Forelimb muscle (tissue), 1 donor: Measurements from ENCODE around the gene SHISAL1. TPM values are rescaled to one million over a fixed set of nuclear protein-coding genes. Genes with fewer than 3 reads are reported as not detected.
"Not testable (repeated sequence)": the region's sequence is repeated elsewhere in the genome, so short reads cannot be mapped to it uniquely, and the experiment has no call there.

Experiments
- DNase-seq: peaks from one replicate; pipeline ENCODE4 v3.0.0-alpha.2; 2013; ENCODE audit warnings: low read depth
- polyA plus RNA-seq: library from polyadenylated mRNA; unstranded; fragments of 120-200 nt; gene quantifications from one replicate; pipeline ENCODE4 v1.2.1, GENCODE V29; 2013; ENCODE audit not compliant: insufficient read length

The SHISAL1 gene
- polyA plus RNA-seq, 1 donor = 17.1 TPM

- DNase-seq = not testable (repeated sequence)
These were observed 10.4 kb downstream of the SHISAL1 start for GRCh38 chr22:44302363-44302762.

- no peak for DNase-seq
These were observed 11.7 kb downstream of the SHISAL1 start for GRCh38 chr22:44301039-44301438.

GRCh38 chr22:44299124-44299523 is 13.6 kb downstream of the SHISAL1 start:
- DNase-seq = no peak

GRCh38 chr22:44298406-44299091 is 14.2 kb downstream of the SHISAL1 start:
- no peak for DNase-seq

GRCh38 chr22:44297470-44298061 is 15.2 kb downstream of the SHISAL1 start:
- no peak for DNase-seq

GRCh38 chr22:44295406-44295805 is 17.3 kb downstream of the SHISAL1 start:
- DNase-seq = no peak

- no peak for DNase-seq
These were observed 18.9 kb downstream of the SHISAL1 start for GRCh38 chr22:44293876-44294275.

GRCh38 chr22:44293034-44293433 is 19.7 kb downstream of the SHISAL1 start:
- no peak for DNase-seq

- DNase-seq = no peak
These were observed 20.2 kb downstream of the SHISAL1 start for GRCh38 chr22:44292521-44292920.

GRCh38 chr22:44291674-44292360 is 20.9 kb downstream of the SHISAL1 start:
- DNase-seq = no peak

- DNase-seq = no peak
These were observed 21.5 kb downstream of the SHISAL1 start for GRCh38 chr22:44291265-44291664.

- no peak for DNase-seq
These were observed 23.2 kb downstream of the SHISAL1 start for GRCh38 chr22:44289414-44290171.

- DNase-seq = no peak
These were observed 23.8 kb downstream of the SHISAL1 start for GRCh38 chr22:44288913-44289312.

GRCh38 chr22:44287741-44288140 is 25.0 kb downstream of the SHISAL1 start:
- DNase-seq = no peak

GRCh38 chr22:44287121-44287693 is 25.5 kb downstream of the SHISAL1 start:
- no peak for DNase-seq

GRCh38 chr22:44286646-44287045 is 26.1 kb downstream of the SHISAL1 start:
- no peak for DNase-seq

- no peak for DNase-seq
These were observed 28.0 kb downstream of the SHISAL1 start for GRCh38 chr22:44284711-44285110.

GRCh38 chr22:44281768-44282637 is 30.7 kb downstream of the SHISAL1 start:
- no peak for DNase-seq

- DNase-seq = no peak
These were observed 32.0 kb downstream of the SHISAL1 start for GRCh38 chr22:44280665-44281188.

GRCh38 chr22:44279069-44279360 is 33.7 kb downstream of the SHISAL1 start:
- DNase-seq = no peak
